Fibroblast of pulmonary artery (primary cell): ENCODE results near the gene TMEM45A.

Source experiments
- DNase-seq: peaks from one replicate; pipeline ENCODE4 v3.0.0-alpha.2; 2010; ENCODE audit warnings: low read depth
- H3K4me3 ChIP-seq: replicated peaks from 2 replicates; pipeline ENCODE4 v1.5.1; 2011; ENCODE audit warnings: low read depth, mild to moderate bottlenecking, control low read depth, low read length, moderate library complexity
- CTCF ChIP-seq: IDR thresholded peaks from 2 replicates; pipeline ENCODE4 v1.5.1; 2011; ENCODE audit warnings: mild to moderate bottlenecking, control low read depth, low read length, inconsistent platforms; ENCODE audit errors: missing control alignments

TMEM45A gene

GRCh38 chr3:100558233-100558632, 65.8 kb downstream of the TMEM45A start:
- no peak for DNase-seq
- no peak for TF ChIP-seq CTCF
- no peak overlapping the region for H3K4me3 ChIP-seq

- no peak for TF ChIP-seq CTCF
These were observed 68.0 kb downstream of the TMEM45A start for GRCh38 chr3:100560426-100560825.

GRCh38 chr3:100561459-100562158, 69.2 kb downstream of the TMEM45A start:
- peak; percentile 92 for DNase-seq
- TF ChIP-seq CTCF = no peak
- H3K4me3 ChIP-seq = no peak overlapping the region

More at GRCh38 chr3:100560426-100560825, 68.0 kb downstream of the TMEM45A start:
- DNase-seq = no peak
- no peak overlapping the region for H3K4me3 ChIP-seq

- no peak overlapping the region for H3K4me3 ChIP-seq
- DNase-seq = no peak
- TF ChIP-seq CTCF = no peak
These were observed 69.9 kb downstream of the TMEM45A start for GRCh38 chr3:100562224-100562857.

- DNase-seq = no peak
These were observed 70.8 kb downstream of the TMEM45A start for GRCh38 chr3:100563228-100563627.

GRCh38 chr3:100563652-100564211, 71.3 kb downstream of the TMEM45A start:
- DNase-seq = no peak
- no peak overlapping the region for H3K4me3 ChIP-seq
- TF ChIP-seq CTCF = no peak

More at GRCh38 chr3:100563228-100563627, 70.8 kb downstream of the TMEM45A start:
- TF ChIP-seq CTCF = no peak
- no peak overlapping the region for H3K4me3 ChIP-seq
